Stimulated activated naive CD8-positive, alpha-beta T cell treated with anti-CD3 and anti-CD28 coated beads, Interleukin-15, amount 100 ng/mL, for 72 hours (primary cell): ENCODE measurements around the gene OR2Y1.
"Not testable (repeated sequence)": the region's sequence is repeated elsewhere in the genome, so short reads cannot be mapped to it uniquely, and the experiment has no call there.

Experiments
- ATAC-seq: fragments of 150-1000 bp; cut with Tn5 transposase; 2 replicates; pipeline ENCODE4 v1.10.0; 2021; ENCODE audit warnings: mild to moderate bottlenecking, moderate library complexity
- DNase-seq, 2 donors: peaks; one replicate each; pipeline ENCODE4 v3.0.0; 2021 to 2022
- H3K27ac Mint-ChIP-seq, 2 donors: one replicate each; pipeline ENCODE4 v1.8.0; 2022; ENCODE audit warnings: mild to moderate bottlenecking in 2 of 2, mixed read lengths in 2 of 2, moderate library complexity in 2 of 2
- H3K27me3 Mint-ChIP-seq: one replicate; pipeline ENCODE4 v1.8.0; 2022; ENCODE audit warnings: mixed read lengths
- H3K4me1 Mint-ChIP-seq: one replicate; pipeline ENCODE4 v1.8.0; 2022; ENCODE audit warnings: mild to moderate bottlenecking, mixed read lengths
- H3K4me3 Mint-ChIP-seq, 2 donors: one replicate each; pipeline ENCODE4 v1.8.0; 2022; ENCODE audit warnings: mild to moderate bottlenecking in 2 of 2, mixed read lengths in 2 of 2, moderate library complexity in 1 of 2
- H3K9me3 Mint-ChIP-seq, 2 donors: one replicate each; pipeline ENCODE4 v1.8.0; 2022; ENCODE audit warnings: mixed read lengths in 2 of 2

OR2Y1 gene

DNA sequence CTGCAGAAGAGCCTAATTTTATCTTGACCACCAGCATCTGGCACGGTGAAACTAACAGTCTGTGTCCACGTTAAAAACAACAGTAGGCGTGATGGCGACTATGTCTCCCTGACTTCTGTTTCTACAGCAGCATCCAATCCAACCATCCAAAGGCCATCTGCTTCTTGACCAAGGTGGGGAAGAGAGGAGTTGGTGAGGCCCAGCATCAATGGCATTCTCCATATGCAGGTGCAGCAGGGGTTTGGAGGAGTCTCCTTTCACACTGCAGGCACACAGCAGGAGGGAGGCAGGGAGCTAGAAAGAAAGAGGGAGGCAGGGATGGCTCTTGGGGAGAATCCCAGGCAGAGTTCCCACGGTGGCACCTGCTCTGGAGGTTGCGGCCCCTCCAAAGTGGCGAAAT is 35.8 kb upstream of the OR2Y1 start:
- Mint-ChIP-seq H3K27ac (no peak overlapping the region), H3K4me3 (no peak overlapping the region), H3K4me1 (no peaks in the 10 kb centered on the region), H3K27me3 (peaks cover 15% of the 10 kb centered on the region), H3K9me3 (peaks cover 0 to 9% of the 10 kb centered on the region in 2 donors)
- DNase-seq (no peak), ATAC-seq (no peak)

DNA sequence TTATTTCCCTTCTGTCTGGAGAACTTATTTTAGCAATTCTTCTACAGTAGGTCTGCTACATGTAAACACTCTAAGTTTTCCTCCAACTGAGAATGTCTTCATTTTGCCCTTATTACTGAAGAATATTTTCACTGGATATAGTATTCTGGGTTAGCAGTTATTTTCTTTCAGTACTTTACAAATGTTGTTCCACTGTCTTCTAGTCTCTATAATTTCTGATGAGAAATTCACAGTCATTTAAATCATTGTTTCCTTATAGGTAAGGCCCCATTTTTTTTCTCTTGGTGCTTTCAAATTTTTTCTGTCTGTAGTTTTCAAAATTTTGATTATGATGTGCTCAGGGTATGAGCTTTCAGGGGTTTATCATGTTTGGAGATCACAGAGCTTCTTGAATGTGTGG is 32.0 kb upstream of the OR2Y1 start:
- H3K4me1 Mint-ChIP-seq, result no peaks in the 10 kb centered on the region
- no peak overlapping the region for H3K4me3 Mint-ChIP-seq
- no peak overlapping the region for H3K27ac Mint-ChIP-seq
- H3K9me3 Mint-ChIP-seq, result peaks cover 5 to 9% of the 10 kb centered on the region in 2 donors
- ATAC-seq, result no peak
- no peak for DNase-seq
- H3K27me3 Mint-ChIP-seq, result peaks cover 15% of the 10 kb centered on the region

DNA sequence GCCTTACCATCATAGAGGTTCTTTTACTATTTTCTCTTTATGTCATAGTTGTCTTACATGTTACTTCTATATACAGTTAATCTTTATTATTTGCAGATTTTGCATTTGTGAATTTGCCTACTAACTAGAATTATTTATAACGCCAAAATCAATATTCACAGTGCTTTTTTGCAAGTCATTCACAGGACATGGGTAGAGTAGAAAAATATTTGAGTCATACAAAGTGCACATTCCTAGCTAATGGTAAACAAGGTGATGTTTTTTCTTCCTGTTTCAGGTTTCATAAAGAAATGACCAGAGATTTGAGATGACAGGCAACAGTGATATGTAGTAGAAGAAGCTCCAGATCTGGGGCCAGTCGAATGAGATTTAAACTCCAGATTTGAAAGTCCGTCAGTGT is 30.0 kb upstream of the OR2Y1 start:
- ATAC-seq, result no peak
- H3K9me3 Mint-ChIP-seq, result peaks cover 9 to 12% of the 10 kb centered on the region in 2 donors
- H3K27me3 Mint-ChIP-seq, result peaks cover 21% of the 10 kb centered on the region

DNA sequence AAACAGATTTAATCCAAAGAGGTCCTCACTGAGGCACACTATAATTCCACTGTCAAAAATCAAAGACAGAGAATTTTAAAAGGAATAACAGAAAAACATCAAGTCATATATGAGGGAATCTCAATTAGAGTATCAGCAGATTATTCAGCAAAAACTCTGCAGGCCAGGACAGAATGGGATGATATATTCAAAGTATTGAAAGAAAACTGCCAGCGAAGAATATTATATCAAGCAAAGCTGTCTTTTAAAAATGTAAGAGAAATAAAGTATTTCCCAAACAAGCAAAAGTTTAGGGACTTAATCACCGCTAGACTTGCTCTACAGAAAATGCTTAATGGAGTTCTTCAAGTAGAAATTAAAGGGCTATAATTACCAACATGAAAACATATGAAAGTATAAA is 15.7 kb upstream of the OR2Y1 start:
- no peak for DNase-seq
- no peak overlapping the region for H3K4me3 Mint-ChIP-seq
- no peaks in the 10 kb centered on the region for H3K4me1 Mint-ChIP-seq
- ATAC-seq, result no peak
- H3K27ac Mint-ChIP-seq, result no peak overlapping the region
- H3K9me3 Mint-ChIP-seq, result peaks cover 12 to 20% of the 10 kb centered on the region in 2 donors
- H3K27me3 Mint-ChIP-seq, result peaks cover 12% of the 10 kb centered on the region

More for the DNA sequence above, 30.0 kb upstream of the OR2Y1 start:
- DNase-seq, result no peak
- H3K27ac Mint-ChIP-seq, result no peak overlapping the region
- no peaks in the 10 kb centered on the region for H3K4me1 Mint-ChIP-seq
- H3K4me3 Mint-ChIP-seq, result no peak overlapping the region

DNA sequence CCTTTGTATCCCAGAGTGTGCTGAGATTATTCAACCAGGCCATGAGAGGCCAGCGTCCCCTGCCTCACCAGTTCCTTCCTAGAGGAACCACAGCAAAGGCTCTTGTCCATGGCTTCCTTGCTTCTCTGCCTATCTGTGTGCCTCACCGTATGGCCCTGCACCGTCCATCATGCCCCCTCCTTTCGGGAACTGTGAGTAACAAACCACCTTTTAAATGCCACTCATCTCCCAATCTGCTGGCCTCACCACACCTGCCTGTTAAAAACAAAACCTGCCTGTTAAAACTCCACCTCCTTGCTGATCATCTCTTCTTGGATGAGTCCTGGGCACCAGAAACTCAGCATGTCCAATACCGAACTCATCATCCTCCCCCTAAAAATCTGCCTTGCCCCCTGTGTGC is 4.4 kb upstream of the OR2Y1 start:
- H3K4me1 Mint-ChIP-seq, result no peaks in the 10 kb centered on the region
- H3K27ac Mint-ChIP-seq, result no peak overlapping the region
- no peak for DNase-seq
- no peak overlapping the region for H3K4me3 Mint-ChIP-seq
- ATAC-seq, result no peak
- H3K9me3 Mint-ChIP-seq, result no peaks in the 10 kb centered on the region
- peaks cover 7% of the 10 kb centered on the region for H3K27me3 Mint-ChIP-seq

GRCh38 chr5:180742727-180743126 is 2.9 kb upstream of the OR2Y1 start:
- Mint-ChIP-seq H3K4me3 (no peak overlapping the region), H3K27ac (no peak overlapping the region), H3K9me3 (no peaks in the 10 kb centered on the region), H3K27me3 (peaks cover 16% of the 10 kb centered on the region), H3K4me1 (no peaks in the 10 kb centered on the region)
- ATAC-seq (no peak), DNase-seq (no peak)

- ATAC-seq, H3K9me3 Mint-ChIP-seq, H3K4me1 Mint-ChIP-seq, DNase-seq, H3K4me3 Mint-ChIP-seq, H3K27ac Mint-ChIP-seq: not testable (repeated sequence)
- H3K27me3 Mint-ChIP-seq, result peaks cover 18% of the 10 kb centered on the region
These were observed 1.1 kb upstream of the OR2Y1 start for GRCh38 chr5:180740953-180741352.

- H3K9me3 Mint-ChIP-seq, result no peaks in the 10 kb centered on the region
- ATAC-seq, result no peak
These were observed 587 bp downstream of the OR2Y1 start for GRCh38 chr5:180739271-180739670.

GRCh38 chr5:180736536-180736935 is 3.3 kb downstream of the OR2Y1 start:
- H3K9me3 Mint-ChIP-seq, result no peaks in the 10 kb centered on the region

More at GRCh38 chr5:180739271-180739670, 587 bp downstream of the OR2Y1 start:
- no peaks in the 10 kb centered on the region for H3K4me1 Mint-ChIP-seq
- no peak overlapping the region for H3K4me3 Mint-ChIP-seq
- no peak for DNase-seq
- H3K27me3 Mint-ChIP-seq, result peaks cover 18% of the 10 kb centered on the region
- H3K27ac Mint-ChIP-seq, result no peak overlapping the region

DNA sequence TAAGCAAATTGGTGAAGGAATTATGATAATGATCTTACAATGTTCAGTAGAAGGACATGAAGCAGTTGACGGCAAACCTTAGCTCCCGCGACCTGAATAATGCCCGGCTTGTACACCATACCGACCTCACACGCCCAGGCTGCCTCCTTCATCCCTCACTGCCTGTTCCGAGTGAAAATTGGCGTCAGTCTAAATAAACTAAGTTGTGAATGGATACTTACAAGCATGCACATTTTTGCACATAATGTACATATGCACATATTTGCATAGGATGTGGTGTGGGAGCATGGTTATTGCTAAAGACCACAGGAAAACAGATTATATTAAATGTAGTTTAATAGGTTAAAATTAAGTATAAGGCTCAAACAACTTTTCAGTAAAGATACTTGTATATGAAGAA is 14.9 kb downstream of the OR2Y1 start:
- H3K9me3 Mint-ChIP-seq, result no peaks in the 10 kb centered on the region
- peaks cover 15% of the 10 kb centered on the region for H3K4me1 Mint-ChIP-seq
- no peaks in the 10 kb centered on the region for H3K27me3 Mint-ChIP-seq

More at GRCh38 chr5:180736536-180736935, 3.3 kb downstream of the OR2Y1 start:
- no peak overlapping the region for H3K4me3 Mint-ChIP-seq
- peaks cover 18% of the 10 kb centered on the region for H3K27me3 Mint-ChIP-seq
- H3K4me1 Mint-ChIP-seq, result no peaks in the 10 kb centered on the region
- DNase-seq (no peak), ATAC-seq (no peak)
- no peak overlapping the region for H3K27ac Mint-ChIP-seq

DNA sequence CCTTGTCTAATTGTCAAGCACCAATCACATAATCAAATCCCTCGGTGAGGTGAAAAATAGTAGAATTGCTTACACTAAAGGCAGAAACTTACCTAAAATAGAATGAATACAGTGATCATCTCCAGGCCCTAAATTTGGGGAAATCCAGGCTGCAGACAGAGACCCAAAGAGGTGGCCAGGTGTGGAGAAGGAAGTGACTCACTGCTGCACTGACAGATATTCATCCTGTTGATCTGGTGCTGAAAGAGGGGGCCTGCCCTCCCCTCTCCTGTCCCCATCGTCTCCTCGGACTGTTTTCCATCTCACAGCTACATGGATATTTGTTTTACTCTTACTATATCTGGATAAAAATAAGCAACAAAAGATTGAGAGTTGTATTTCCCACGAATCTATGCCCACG is 15.9 kb downstream of the OR2Y1 start:
- Mint-ChIP-seq H3K4me3 (peak overlapping the region in 1 of 2 donors; percentile 8), H3K27me3 (no peaks in the 10 kb centered on the region), H3K4me1 (peaks cover 18% of the 10 kb centered on the region), H3K9me3 (no peaks in the 10 kb centered on the region), H3K27ac (no peak overlapping the region)
- ATAC-seq (peak; percentile 74), DNase-seq (no peak)

More for the DNA sequence above, 14.9 kb downstream of the OR2Y1 start:
- no peak overlapping the region for H3K4me3 Mint-ChIP-seq
- ATAC-seq, result no peak
- no peak overlapping the region for H3K27ac Mint-ChIP-seq
- DNase-seq, result no peak

GRCh38 chr5:180720486-180720885 is 19.4 kb downstream of the OR2Y1 start:
- Mint-ChIP-seq H3K27me3 (no peaks in the 10 kb centered on the region), H3K4me3 (no peak overlapping the region), H3K27ac (peak overlapping the region in 1 of 2 donors; percentile 15), H3K9me3 (no peaks in the 10 kb centered on the region), H3K4me1 (peaks cover 35% of the 10 kb centered on the region)
- ATAC-seq (no peak), DNase-seq (no peak)

- Mint-ChIP-seq H3K27ac (no peak overlapping the region), H3K27me3 (no peaks in the 10 kb centered on the region), H3K9me3 (no peaks in the 10 kb centered on the region), H3K4me1 (peaks cover 35% of the 10 kb centered on the region), H3K4me3 (no peak overlapping the region)
- DNase-seq (no peak), ATAC-seq (no peak)
These were observed 20.1 kb downstream of the OR2Y1 start for GRCh38 chr5:180719781-180720180.

DNA sequence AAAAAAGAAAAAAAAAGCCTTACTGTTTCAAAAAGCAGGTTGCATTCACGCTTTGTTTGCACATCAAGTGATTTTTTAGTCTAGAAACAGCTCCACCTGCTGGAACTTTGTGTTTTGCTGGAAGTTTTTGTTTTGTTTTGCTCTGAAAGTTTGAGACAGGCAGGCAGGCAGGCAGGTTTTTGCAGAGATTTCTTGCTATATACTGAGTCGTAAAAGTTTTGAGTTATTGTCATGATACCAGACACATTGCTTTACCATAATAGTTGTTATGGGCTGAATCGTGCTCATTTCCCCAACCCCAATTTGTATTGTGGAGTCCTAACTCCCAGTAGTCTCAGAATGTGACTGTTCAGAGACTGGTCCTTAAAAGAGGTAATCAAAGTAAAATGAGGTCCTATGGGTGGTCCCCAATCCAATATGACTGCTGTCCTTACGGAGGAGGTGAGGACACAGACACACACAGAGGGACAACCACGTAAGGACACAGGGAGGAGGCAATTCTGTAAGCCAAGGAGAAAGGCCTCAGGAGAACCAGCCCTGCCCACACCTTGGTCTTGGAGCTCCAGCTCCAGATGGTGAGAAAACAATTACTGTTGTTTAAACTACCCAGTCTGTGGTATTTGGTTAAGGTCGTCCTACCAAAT is 20.9 kb downstream of the OR2Y1 start:
- H3K9me3 Mint-ChIP-seq, result peaks cover 2 to 3% of the 10 kb centered on the region in 2 donors
- no peaks in the 10 kb centered on the region for H3K27me3 Mint-ChIP-seq
- no peak overlapping the region for H3K27ac Mint-ChIP-seq
- no peak overlapping the region for H3K4me3 Mint-ChIP-seq
- ATAC-seq (no peak), DNase-seq (peak; percentile 25 to 28)
- peaks cover 29% of the 10 kb centered on the region for H3K4me1 Mint-ChIP-seq

- Mint-ChIP-seq H3K27ac (peak overlapping the region in 1 of 2 donors; percentile 42), H3K9me3 (peaks cover 5 to 12% of the 10 kb centered on the region in 2 donors), H3K4me1 (peaks cover 20% of the 10 kb centered on the region), H3K27me3 (no peaks in the 10 kb centered on the region), H3K4me3 (peak overlapping the region in 1 of 2 donors; percentile 3)
- DNase-seq (no peak), ATAC-seq (peak; percentile 93)
These were observed 21.9 kb downstream of the OR2Y1 start for GRCh38 chr5:180717989-180718388.

DNA sequence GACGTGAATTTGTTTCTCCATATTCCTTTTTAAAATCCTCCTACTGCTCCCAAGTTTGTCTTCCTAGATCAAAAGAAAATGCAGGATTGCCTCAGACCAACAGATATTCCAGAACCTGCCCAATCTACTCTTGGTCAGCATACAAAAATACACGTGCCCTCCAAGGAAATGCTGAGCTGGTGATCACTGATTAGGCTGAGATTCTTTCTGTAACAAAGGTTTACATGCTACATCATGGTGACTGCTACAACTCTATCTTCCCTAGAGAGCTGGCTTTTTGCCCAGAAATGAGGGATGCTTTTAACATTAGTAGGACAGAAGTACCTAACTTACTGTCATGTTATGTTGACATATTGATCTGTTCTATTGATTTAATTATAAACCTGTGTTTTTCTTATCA is 35.5 kb downstream of the OR2Y1 start:
- no peaks in the 10 kb centered on the region for H3K4me1 Mint-ChIP-seq
- peaks cover 0 to 5% of the 10 kb centered on the region in 2 donors for H3K9me3 Mint-ChIP-seq
- H3K4me3 Mint-ChIP-seq, result no peak overlapping the region
- ATAC-seq, result no peak
- H3K27me3 Mint-ChIP-seq, result no peaks in the 10 kb centered on the region
- DNase-seq, result no peak
- H3K27ac Mint-ChIP-seq, result no peak overlapping the region

GRCh38 chr5:180703912-180704311 is 35.9 kb downstream of the OR2Y1 start:
- H3K27me3 Mint-ChIP-seq, result no peaks in the 10 kb centered on the region
- H3K4me1 Mint-ChIP-seq, result peaks cover 4% of the 10 kb centered on the region
- no peak for ATAC-seq
- DNase-seq, result no peak
- H3K4me3 Mint-ChIP-seq, result no peak overlapping the region
- H3K9me3 Mint-ChIP-seq, result peaks cover 0 to 5% of the 10 kb centered on the region in 2 donors
- H3K27ac Mint-ChIP-seq, result no peak overlapping the region
